BE2C (cell line): Measurements from ENCODE around the gene FBXO4.

ENCODE experiments used
- DNase-seq: peaks from one replicate; pipeline ENCODE4 v3.0.0-alpha.2; 2020
- H3K27me3 ChIP-seq: fragments of 250-450 bp; sonication (Bioruptor Pico); 2 replicates; pipeline ENCODE4 v1.5.1; 2020; ENCODE audit warnings: mild to moderate bottlenecking
- H3K36me3 ChIP-seq: fragments of 250-450 bp; sonication (Bioruptor Pico); 2 replicates; pipeline ENCODE4 v1.5.1; 2020; ENCODE audit warnings: mild to moderate bottlenecking
- H3K4me1 ChIP-seq: fragments of 250-450 bp; sonication (Bioruptor Pico); 2 replicates; pipeline ENCODE4 v1.5.1; 2020
- H3K4me3 ChIP-seq: 2 replicates; pipeline ENCODE4 v1.5.1; 2011; ENCODE audit warnings: low read depth, low read length
- H3K9me3 ChIP-seq: fragments of 250-450 bp; sonication (Bioruptor Pico); 2 replicates; pipeline ENCODE4 v1.5.1; 2020
- CTCF ChIP-seq: IDR thresholded peaks from 2 replicates; pipeline ENCODE4 v1.5.1; 2012; ENCODE audit warnings: mild to moderate bottlenecking, low read depth, low read length

The FBXO4 gene

DNA sequence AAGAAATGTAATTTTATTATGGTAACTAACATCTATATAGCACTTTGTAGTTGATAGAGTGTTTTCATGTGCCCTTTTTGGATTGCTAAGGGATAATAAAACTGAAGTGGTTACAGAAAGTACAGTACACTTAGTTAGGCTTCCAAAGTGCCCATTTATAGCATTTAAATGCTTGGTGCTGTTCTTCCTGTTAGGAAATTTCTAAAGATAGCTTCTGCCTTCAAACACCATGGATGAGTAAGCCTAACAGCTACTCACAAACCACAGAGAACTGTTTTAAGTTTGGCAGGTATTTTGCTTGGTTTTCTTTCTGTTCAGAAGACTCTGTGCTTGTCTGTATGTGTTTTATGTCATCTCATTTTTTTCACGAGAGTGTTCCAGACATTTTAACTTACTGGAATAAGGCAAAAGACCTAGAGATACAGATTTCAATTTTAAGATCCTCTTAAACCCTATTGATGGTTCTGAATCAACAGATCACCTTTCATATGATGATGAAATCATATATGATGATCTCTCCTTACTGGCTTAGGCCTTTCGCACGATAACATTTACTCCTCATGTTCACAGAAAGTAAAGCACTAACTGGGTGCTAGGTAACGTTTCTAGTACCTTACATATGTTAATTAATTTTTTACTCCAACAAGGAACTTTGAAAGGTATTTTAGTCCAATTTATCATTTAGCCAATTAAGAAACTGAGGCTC, 16.6 kb upstream of the FBXO4 start:
- Histone ChIP-seq H3K4me1 (no peaks in the 10 kb centered on the region), H3K36me3 (peaks cover 31% of the 10 kb centered on the region), H3K9me3 (no peaks in the 10 kb centered on the region), H3K27me3 (no peaks in the 10 kb centered on the region), H3K4me3 (no peak overlapping the region)
- no peak for TF ChIP-seq CTCF
- no peak for DNase-seq

- Histone ChIP-seq H3K36me3 (peaks cover 28% of the 10 kb centered on the region), H3K4me1 (no peaks in the 10 kb centered on the region), H3K9me3 (no peaks in the 10 kb centered on the region), H3K27me3 (no peaks in the 10 kb centered on the region), H3K4me3 (no peak overlapping the region)
- no peak for TF ChIP-seq CTCF
- DNase-seq: no peak
Measured at GRCh38 chr5:41918105-41918504, 7.0 kb upstream of the FBXO4 start.

- no peak for DNase-seq
- no peaks in the 10 kb centered on the region for H3K27me3 ChIP-seq
- no peaks in the 10 kb centered on the region for H3K4me1 ChIP-seq
- no peak for TF ChIP-seq CTCF
- H3K4me3 ChIP-seq: no peak overlapping the region
- no peaks in the 10 kb centered on the region for H3K9me3 ChIP-seq
- H3K36me3 ChIP-seq: peaks cover 26% of the 10 kb centered on the region
Measured at GRCh38 chr5:41921166-41921565, 3.9 kb upstream of the FBXO4 start.

DNA sequence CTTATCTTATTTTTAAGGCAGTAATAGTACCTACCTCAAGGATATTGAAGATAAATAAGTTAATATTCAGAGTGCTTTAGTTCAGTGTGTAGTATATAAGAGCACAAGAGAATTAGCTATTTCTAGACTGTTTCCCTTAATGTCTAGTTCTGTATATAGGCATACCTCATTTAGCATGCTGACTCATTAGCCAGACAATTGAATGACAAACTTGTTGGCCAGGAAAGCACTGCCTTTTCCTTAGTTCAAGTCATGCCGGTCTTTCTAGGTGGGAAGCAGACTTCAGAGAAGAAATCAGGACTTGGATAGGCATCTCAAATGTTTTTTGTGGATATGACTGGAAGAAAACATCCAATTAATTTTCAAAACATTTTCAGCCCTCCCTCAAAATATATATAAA, 3.2 kb upstream of the FBXO4 start:
- peaks cover 25% of the 10 kb centered on the region for H3K36me3 ChIP-seq

GRCh38 chr5:41924526-41924871, 582 bp upstream of the FBXO4 start:
- peak overlapping the region; percentile 75 for H3K4me3 ChIP-seq
- no peaks in the 10 kb centered on the region for H3K4me1 ChIP-seq

More for the DNA sequence above, 3.2 kb upstream of the FBXO4 start:
- Histone ChIP-seq H3K9me3 (no peaks in the 10 kb centered on the region), H3K4me3 (no peak overlapping the region), H3K4me1 (no peaks in the 10 kb centered on the region), H3K27me3 (peaks cover 4% of the 10 kb centered on the region; the same call in 1 of the 2 replicates)
- DNase-seq: no peak
- TF ChIP-seq CTCF: no peak

More at GRCh38 chr5:41924526-41924871, 582 bp upstream of the FBXO4 start:
- no peak for DNase-seq
- H3K27me3 ChIP-seq: peaks cover 4% of the 10 kb centered on the region; the same call in 1 of the 2 replicates
- peaks cover 7% of the 10 kb centered on the region for H3K36me3 ChIP-seq
- no peak for TF ChIP-seq CTCF
- no peaks in the 10 kb centered on the region for H3K9me3 ChIP-seq
